Measurements from ENCODE around the gene FXYD2. TPM values are rescaled to one million over a fixed set of nuclear protein-coding genes. Genes with fewer than 3 reads are reported as not detected.

FXYD2 gene
- total RNA-seq, 4 donors from 2014 or later: 1.2 TPM; not detected in 3

GRCh38 chr11:117794772-117795629, 29.5 kb downstream of the FXYD2 start:
- TF ChIP-seq POLR2A (IDR thresholded peaks at IDR 0.05) (no peak), CTCF (IDR thresholded peaks at IDR 0.05) (no peak)
- no peak overlapping the region for H3K4me3 ChIP-seq (ENCODE audit: low read depth, poor library complexity, severe bottlenecking)
- WGBS, 2 donors: 60 to 62% methylated on average over 29 of the region's 29 CpGs
- DNase-seq (ENCODE audit: low spot score in 2 of 2): no peak
- intact Hi-C loops (cut with DNase I; ENCODE audit: low total_unique reads): no loop called here

- TF ChIP-seq CTCF (IDR thresholded peaks at IDR 0.05): no peak
- no peak for TF ChIP-seq POLR2A (IDR thresholded peaks at IDR 0.05)
- no peak overlapping the region for H3K4me3 ChIP-seq (ENCODE audit: low read depth, poor library complexity, severe bottlenecking)
- 68 to 71% methylated on average over 10 of the region's 10 CpGs for WGBS, 2 donors
- no peak for DNase-seq (ENCODE audit: low spot score in 2 of 2)
- intact Hi-C loops (cut with DNase I; ENCODE audit: low total_unique reads): no loop called here
Measured at GRCh38 chr11:117794135-117794534, 30.4 kb downstream of the FXYD2 start.

- TF ChIP-seq CTCF (IDR thresholded peaks at IDR 0.05) (no peak), POLR2A (IDR thresholded peaks at IDR 0.05) (no peak)
- 71 to 73% methylated on average over 9 of the region's 9 CpGs for WGBS, 2 donors
- no peak for DNase-seq (ENCODE audit: low spot score in 2 of 2)
- intact Hi-C loops (cut with DNase I; ENCODE audit: low total_unique reads): no loop called here
- no peak overlapping the region for H3K4me3 ChIP-seq (ENCODE audit: low read depth, poor library complexity, severe bottlenecking)
Measured at GRCh38 chr11:117793583-117793982, 31.0 kb downstream of the FXYD2 start.

DNA sequence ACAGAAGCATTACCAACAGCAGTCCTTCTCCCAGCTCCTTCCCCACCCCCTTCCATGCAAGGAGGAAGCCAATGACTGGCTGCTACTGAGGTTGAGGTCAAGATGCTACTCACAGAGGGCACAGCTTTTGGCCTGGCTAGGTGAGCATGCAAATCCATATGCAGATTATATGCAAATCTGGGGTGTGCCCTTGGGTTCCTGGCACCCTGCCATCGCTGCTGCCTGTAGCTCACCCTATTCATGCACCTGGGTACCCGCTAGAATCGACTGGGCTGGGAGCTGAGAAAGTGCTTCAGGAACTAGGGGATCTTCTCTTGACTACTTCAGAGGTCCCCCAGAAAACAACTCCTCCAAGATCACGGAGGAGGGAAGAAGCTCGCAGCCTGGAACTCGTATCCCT, 31.6 kb downstream of the FXYD2 start:
- DNase-seq (ENCODE audit: low spot score in 2 of 2): no peak
- WGBS, 2 donors: 77 to 89% methylated on average over 6 of the region's 6 CpGs
- intact Hi-C loops (cut with DNase I; ENCODE audit: low total_unique reads): no loop called here
- no peak overlapping the region for H3K4me3 ChIP-seq (ENCODE audit: low read depth, poor library complexity, severe bottlenecking)
- no peak for TF ChIP-seq POLR2A (IDR thresholded peaks at IDR 0.05)
- TF ChIP-seq CTCF (IDR thresholded peaks at IDR 0.05): no peak

DNA sequence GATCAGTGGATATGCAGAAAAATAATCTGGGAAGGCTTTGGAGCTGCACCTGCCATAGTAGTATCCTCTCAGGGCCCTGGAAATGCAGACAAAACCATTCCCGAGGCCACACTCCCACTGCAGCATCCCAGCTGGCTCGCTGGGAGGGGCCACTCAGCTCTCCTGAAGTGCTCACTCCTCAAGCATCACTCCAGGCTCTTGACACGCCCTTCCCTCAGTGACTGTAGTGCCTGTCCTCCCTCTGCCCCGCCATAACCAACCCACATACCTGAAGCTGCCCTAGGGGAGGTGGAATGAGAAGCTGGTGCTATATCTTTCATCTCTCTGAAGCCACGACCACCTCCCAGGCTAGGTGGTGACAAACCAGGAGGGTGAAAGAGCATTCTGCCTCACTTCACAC, 32.3 kb downstream of the FXYD2 start:
- DNase-seq (ENCODE audit: low spot score in 2 of 2): no peak
- WGBS, 2 donors: 82 to 83% methylated on average over 5 of the region's 5 CpGs
- intact Hi-C loops (cut with DNase I; ENCODE audit: low total_unique reads): no loop called here
- TF ChIP-seq CTCF (IDR thresholded peaks at IDR 0.05): no peak
- no peak for TF ChIP-seq POLR2A (IDR thresholded peaks at IDR 0.05)
- no peak overlapping the region for H3K4me3 ChIP-seq (ENCODE audit: low read depth, poor library complexity, severe bottlenecking)

- DNase-seq (ENCODE audit: low spot score in 2 of 2): no peak
- TF ChIP-seq CTCF (IDR thresholded peaks at IDR 0.05) (no peak), POLR2A (IDR thresholded peaks at IDR 0.05) (no peak)
- intact Hi-C loops (cut with DNase I; ENCODE audit: low total_unique reads): no loop called here
- 44 to 54% methylated on average over 3 of the region's 3 CpGs for WGBS, 2 donors
- H3K4me3 ChIP-seq (ENCODE audit: low read depth, poor library complexity, severe bottlenecking): no peak overlapping the region
Measured at GRCh38 chr11:117790279-117790678, 34.3 kb downstream of the FXYD2 start.

Measured in lower leg skin (tissue), 4 donors.